Uterus (tissue), 4 donors: ENCODE measurements around the gene CREB5. TPM values are rescaled to one million over a fixed set of nuclear protein-coding genes. Genes with fewer than 3 reads are reported as not detected.

Source experiments
- DNase-seq, 2 donors: peaks; one replicate each; pipeline ENCODE4 v3.0.0-alpha.2; 2019 to 2020
- H3K27ac ChIP-seq, 2 donors: fragments of 200-600 bp; sonication (generic); 1 replicate in 1 of 2; 2 replicates in 1 of 2; pipeline ENCODE4 v1.5.1; 2016 to 2018
- H3K27me3 ChIP-seq, 2 donors: fragments of 200-600 bp; sonication (generic); one replicate each; pipeline ENCODE4 v1.5.1; 2018 to 2019; ENCODE audit warnings: control low read depth in 1 of 2
- H3K36me3 ChIP-seq, 2 donors: fragments of 200-600 bp; sonication (generic); one replicate each; pipeline ENCODE4 v1.5.1; 2019; ENCODE audit warnings: control low read depth in 1 of 2
- H3K4me1 ChIP-seq, 2 donors: fragments of 200-600 bp; sonication (generic); one replicate each; pipeline ENCODE4 v1.5.1; 2018 to 2019; ENCODE audit warnings: control low read depth in 1 of 2
- H3K4me3 ChIP-seq, 2 donors: fragments of 200-600 bp; sonication (generic); 1 replicate in 1 of 2; 2 replicates in 1 of 2; pipeline ENCODE4 v1.5.1; 2018 to 2019; ENCODE audit warnings: mild to moderate bottlenecking in 1 of 2
- H3K9me3 ChIP-seq, 2 donors: fragments of 200-600 bp; sonication (generic); one replicate each; pipeline ENCODE4 v1.5.1; 2019; ENCODE audit warnings: control low read depth in 1 of 2
- POLR2A ChIP-seq, 2 donors: fragments of 450-650 bp; IDR thresholded peaks; one replicate each; pipeline ENCODE4 v1.6.1; 2016; ENCODE audit warnings: antibody characterized with exemption in 2 of 2, mild to moderate bottlenecking in 1 of 2, moderate library complexity in 1 of 2
- intact Hi-C: fragments of 100-400 bp; cut with DNase I; formaldehyde crosslinking; loops from one replicate; pipeline ENCODE4 v1.15.1; 2023; ENCODE audit warnings: low total_unique reads
- total RNA-seq, 4 donors: library from RNA; depleted of rRNA in 3 of 4; stranded (reverse); fragments of >200 nt in 3 of 4; gene quantifications; one replicate each; pipeline versions ENCODE4 v1.1.0 to v1.2.4, GENCODE V29; 2014 to 2023
- TF ChIP-seq, protein P1 (sequence below), 4 experiments: fragments of 200-600 bp in 2 of 4; fragments of 450-650 bp in 2 of 4; sonication (generic) in 2 of 4; IDR thresholded peaks; one replicate each; pipeline ENCODE4 v1.5.1; 2016 to 2019; ENCODE audit warnings: antibody characterized with exemption in 4 of 4, mild to moderate bottlenecking in 2 of 4, moderate library complexity in 1 of 4
- donor health status: DM: yes; HTN: yes; CAD: no.

The CREB5 gene
- total RNA-seq, 4 donors from 2014 or later, result 7.1 to 40.2 (median 23.9) TPM

DNA sequence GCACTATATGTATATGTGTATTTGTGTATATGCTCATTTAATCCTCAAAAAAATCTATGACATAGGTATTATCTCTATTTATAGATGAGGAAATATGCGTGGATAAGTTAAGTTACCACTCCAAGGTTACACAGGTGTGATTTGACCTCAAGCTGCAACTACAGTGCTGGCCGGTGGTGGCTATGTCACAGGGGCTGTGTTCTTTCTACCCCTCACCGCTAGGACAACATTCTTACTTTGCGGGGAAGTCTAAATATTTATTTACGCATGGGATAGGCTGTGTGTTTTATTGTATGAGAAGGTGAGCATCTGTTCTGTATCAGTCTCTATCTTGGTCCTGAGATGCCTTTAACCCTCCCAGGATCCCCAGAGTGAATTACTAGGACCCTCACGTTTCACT, 60.0 kb downstream of the CREB5 start:
- Histone ChIP-seq H3K4me1 (no peaks in the 10 kb centered on the region), H3K4me3 (no peak overlapping the region), H3K27me3 (no peaks in the 10 kb centered on the region), H3K27ac (no peak overlapping the region), H3K9me3 (no peaks in the 10 kb centered on the region), H3K36me3 (no peaks in the 10 kb centered on the region)
- no peak for TF ChIP-seq POLR2A (IDR thresholded peaks at IDR 0.05)
- no peak for DNase-seq
- intact Hi-C loops, result no loop called here

DNA sequence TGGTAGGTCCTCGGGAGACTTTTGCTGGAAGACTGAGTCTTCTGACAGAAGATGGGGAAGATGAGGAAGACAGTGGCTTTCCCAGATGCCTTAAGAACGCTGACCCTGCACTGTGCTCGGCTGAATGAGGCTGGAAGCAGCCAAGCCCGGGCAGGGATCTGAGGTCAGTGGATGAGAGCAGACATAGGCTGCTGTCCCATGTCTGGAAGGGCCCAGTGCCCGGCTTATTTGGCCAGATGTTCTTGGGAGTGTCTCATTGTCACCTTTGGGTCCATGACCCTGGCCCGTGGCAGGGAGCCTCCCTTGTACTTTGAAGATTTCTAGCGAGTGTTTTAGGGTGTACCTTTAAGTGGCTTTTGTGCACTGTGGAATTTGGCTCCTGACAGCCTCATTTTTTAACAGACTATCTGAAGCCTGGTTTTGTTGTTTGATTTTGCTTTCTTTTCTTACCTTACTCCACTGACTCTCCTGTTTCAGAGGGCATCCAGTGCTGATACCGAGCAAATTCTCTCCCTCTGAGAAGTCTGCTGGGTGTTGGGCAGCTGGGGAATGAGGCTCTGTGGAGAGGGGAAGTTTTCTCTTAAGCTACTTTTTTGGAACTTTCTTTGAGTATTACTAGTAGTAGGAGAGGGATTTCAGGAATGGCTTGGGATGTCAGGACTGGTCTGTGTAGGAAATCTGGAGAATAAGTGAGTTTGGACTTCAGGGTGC, 61.4 kb downstream of the CREB5 start:
- Histone ChIP-seq H3K9me3 (no peaks in the 10 kb centered on the region), H3K27me3 (no peaks in the 10 kb centered on the region), H3K4me3 (no peak overlapping the region), H3K4me1 (no peaks in the 10 kb centered on the region), H3K36me3 (no peaks in the 10 kb centered on the region), H3K27ac (peak overlapping the region; percentile 74 to 80)
- DNase-seq, result peak; percentile 31 to 35
- intact Hi-C loops, result no loop called here
- TF ChIP-seq POLR2A (IDR thresholded peaks at IDR 0.05), result no peak
- TF ChIP-seq, protein P1, sequence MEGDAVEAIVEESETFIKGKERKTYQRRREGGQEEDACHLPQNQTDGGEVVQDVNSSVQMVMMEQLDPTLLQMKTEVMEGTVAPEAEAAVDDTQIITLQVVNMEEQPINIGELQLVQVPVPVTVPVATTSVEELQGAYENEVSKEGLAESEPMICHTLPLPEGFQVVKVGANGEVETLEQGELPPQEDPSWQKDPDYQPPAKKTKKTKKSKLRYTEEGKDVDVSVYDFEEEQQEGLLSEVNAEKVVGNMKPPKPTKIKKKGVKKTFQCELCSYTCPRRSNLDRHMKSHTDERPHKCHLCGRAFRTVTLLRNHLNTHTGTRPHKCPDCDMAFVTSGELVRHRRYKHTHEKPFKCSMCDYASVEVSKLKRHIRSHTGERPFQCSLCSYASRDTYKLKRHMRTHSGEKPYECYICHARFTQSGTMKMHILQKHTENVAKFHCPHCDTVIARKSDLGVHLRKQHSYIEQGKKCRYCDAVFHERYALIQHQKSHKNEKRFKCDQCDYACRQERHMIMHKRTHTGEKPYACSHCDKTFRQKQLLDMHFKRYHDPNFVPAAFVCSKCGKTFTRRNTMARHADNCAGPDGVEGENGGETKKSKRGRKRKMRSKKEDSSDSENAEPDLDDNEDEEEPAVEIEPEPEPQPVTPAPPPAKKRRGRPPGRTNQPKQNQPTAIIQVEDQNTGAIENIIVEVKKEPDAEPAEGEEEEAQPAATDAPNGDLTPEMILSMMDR (IDR thresholded peaks at IDR 0.05), result no peak

DNA sequence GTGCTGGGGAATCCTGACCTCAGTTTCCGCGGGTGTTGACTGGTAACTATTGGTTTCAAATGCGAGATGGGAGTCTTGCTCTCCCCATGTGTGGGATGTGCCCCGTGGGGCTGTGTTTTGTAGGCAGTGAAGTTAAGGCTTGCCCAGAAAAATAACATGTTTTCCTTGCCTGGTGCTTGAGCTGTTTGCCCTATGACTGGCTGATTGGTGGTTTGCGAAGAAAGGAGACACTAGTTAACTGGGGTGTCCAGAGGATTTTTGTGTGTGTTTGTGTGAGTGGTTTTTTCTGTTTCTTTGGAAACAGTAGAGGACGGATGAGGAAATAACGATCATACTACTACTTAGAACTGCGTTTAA, 61.9 kb downstream of the CREB5 start:
- intact Hi-C loops, result no loop called here
- DNase-seq, result peak; percentile 55 to 57
- Histone ChIP-seq H3K36me3 (no peaks in the 10 kb centered on the region), H3K4me3 (no peak overlapping the region), H3K4me1 (no peaks in the 10 kb centered on the region), H3K9me3 (no peaks in the 10 kb centered on the region), H3K27me3 (no peaks in the 10 kb centered on the region), H3K27ac (peak overlapping the region; percentile 74 to 80)
- TF ChIP-seq POLR2A (IDR thresholded peaks at IDR 0.05), result no peak
- TF ChIP-seq, protein P1 (IDR thresholded peaks at IDR 0.05), result no peak

DNA sequence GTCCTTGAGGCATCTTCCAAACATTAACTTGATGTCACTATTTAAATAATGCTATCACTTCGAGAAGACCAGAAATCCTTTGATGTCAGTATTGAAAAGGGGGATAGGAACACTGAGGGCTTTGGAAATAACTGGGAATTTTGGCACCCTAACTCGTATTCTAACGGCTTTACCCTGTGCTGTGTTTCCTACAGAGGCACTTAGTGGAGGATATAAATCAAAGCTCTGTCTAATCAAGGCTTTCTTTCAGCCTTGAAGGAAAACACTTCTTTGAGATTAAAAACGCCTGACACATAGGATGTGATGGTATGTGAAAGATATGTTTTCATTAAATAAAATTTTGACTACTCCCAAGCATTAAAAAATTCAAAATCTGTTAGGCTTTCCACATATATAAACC, 62.3 kb downstream of the CREB5 start:
- intact Hi-C loops, result no loop called here
- peak overlapping the region; percentile 74 to 80 for H3K27ac ChIP-seq
- H3K36me3 ChIP-seq, result no peaks in the 10 kb centered on the region
- no peaks in the 10 kb centered on the region for H3K27me3 ChIP-seq
- TF ChIP-seq, protein P1 (IDR thresholded peaks at IDR 0.05), result no peak
- no peak for TF ChIP-seq POLR2A (IDR thresholded peaks at IDR 0.05)
- H3K9me3 ChIP-seq, result no peaks in the 10 kb centered on the region
- DNase-seq, result no peak
- H3K4me3 ChIP-seq, result no peak overlapping the region
- no peaks in the 10 kb centered on the region for H3K4me1 ChIP-seq

DNA sequence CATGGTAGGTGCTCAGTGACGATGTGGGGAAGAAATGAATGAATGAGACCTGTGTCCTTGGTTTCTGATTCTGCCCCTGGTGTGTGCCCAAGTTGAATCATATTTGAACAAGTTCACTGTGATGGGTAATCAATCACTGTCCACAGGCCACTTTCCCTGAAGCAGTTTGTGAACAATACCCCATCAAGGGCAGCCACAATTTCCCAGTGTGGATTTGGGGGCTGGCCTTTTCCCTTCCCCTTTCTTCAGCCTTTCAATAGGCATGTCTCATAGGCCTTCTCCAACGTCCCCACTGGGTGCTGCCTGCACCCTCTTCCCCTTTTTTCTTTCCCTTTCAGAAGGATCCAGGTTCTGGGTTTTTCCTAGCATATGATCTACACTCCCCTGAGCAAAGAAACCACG, 64.7 kb downstream of the CREB5 start:
- H3K27ac ChIP-seq, result no peak overlapping the region
- H3K27me3 ChIP-seq, result no peaks in the 10 kb centered on the region
- TF ChIP-seq POLR2A (IDR thresholded peaks at IDR 0.05), result no peak
- TF ChIP-seq, protein P1 (IDR thresholded peaks at IDR 0.05), result no peak
- intact Hi-C loops, result no loop called here
- H3K36me3 ChIP-seq, result no peaks in the 10 kb centered on the region
- H3K9me3 ChIP-seq, result no peaks in the 10 kb centered on the region
- no peak for DNase-seq
- no peak overlapping the region for H3K4me3 ChIP-seq
- no peaks in the 10 kb centered on the region for H3K4me1 ChIP-seq
